Activated CD4-positive, alpha-beta T cell treated with anti-CD3 and anti-CD28 coated beads, Interleukin-2, amount 50 U/mL, for 24 hours (primary cell): ENCODE data around the gene ABHD2.
"Not testable (repeated sequence)": the region's sequence is repeated elsewhere in the genome, so short reads cannot be mapped to it uniquely, and the experiment has no call there.

Experiments
- DNase-seq, 2 donors: peaks; one replicate each; pipeline ENCODE4 v3.0.0-alpha.2; 2020; ENCODE audit warnings: low read depth in 1 of 2, low spot score in 1 of 2

The ABHD2 gene

GRCh38 chr15:89074402-89075012 is 13.7 kb upstream of the ABHD2 start:
- no peak for DNase-seq

DNA sequence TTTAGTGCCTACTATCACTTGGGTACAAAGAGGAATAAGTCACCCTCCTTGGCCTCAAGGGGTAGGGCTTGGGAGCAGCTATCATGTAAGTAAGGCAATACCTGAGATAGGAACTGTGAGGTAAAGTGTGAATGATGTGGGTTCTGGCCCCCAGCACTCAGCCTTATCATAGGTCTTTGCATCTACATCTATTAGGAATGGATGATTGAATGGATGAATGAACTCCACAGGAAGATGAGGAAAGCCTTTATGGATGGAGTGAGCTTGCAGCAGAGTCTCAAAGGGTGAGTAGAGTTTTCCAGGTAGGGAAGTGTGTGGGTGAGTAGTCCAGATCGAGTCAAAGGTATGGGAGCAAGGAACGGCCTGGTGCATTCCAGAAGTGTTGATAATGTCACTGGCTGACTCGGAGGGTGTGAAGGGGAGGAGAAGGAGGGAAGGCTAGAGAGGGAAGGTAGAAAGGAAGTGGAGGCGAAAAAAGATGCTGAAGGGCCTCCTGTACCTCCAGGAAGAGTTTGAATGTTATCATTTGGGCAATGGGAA is 13.1 kb upstream of the ABHD2 start:
- no peak for DNase-seq

GRCh38 chr15:89075846-89076245 is 12.4 kb upstream of the ABHD2 start:
- no peak for DNase-seq

- no peak for DNase-seq
Observed at GRCh38 chr15:89077750-89078149, 10.5 kb upstream of the ABHD2 start.

GRCh38 chr15:89078851-89079810 is 9.1 kb upstream of the ABHD2 start:
- no peak for DNase-seq

DNA sequence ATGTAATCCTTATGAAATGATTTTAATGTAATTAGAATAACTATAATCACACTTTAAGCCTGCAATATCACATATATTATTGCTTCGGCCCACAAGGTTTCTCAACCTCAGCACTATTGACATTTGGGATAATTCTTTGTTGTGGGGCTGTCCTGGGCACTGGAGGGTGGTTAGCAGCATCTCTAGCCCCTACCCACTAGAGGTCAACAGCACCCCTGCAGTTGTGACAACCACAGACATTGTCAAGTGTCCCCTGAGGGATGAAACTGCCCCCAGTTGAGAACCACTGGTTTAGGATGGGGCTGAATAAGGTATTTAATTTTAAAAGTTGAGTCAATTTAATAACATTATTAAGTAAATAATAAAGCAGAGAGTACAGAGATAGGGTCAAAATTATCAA is 6.4 kb upstream of the ABHD2 start:
- DNase-seq = no peak

DNA sequence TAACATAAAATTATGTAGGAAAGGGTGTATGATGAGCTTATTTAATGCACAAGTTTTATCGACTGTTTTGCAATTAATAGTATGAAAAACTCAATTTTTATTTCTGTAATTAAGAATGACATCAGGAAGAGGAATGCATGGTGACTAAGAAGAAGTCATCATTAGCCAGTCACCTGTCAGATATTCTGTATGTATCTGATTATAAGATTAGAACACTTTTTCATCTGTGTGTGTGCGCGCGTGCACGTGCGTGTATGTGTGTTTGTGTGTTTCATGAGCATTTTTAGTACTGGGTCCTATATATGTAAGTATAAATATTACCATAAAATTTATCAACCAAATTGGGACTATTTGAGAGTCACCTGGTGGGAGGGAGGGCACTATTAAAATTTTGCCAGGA is 5.0 kb upstream of the ABHD2 start:
- no peak for DNase-seq

- no peak for DNase-seq
Observed at GRCh38 chr15:89085289-89085926, 2.8 kb upstream of the ABHD2 start.

DNA sequence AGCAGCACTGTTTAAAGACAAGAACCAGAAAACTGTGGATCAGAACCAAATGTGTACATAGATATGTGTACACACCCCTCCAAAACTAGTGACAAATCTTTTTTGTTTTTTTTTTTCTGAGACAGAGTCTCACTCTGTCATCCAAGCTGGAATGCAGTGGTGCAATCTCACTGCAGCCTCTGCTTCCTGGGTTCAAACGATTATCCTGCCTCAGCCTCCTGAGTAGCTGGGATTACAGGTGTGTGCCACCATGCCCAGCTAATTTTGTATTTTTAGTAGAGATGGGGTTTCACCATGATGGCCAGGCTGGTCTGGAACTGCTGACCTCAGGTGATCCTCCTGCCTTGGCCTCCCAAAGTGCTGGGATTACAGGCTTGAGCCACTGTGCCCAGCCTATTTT is 2.3 kb upstream of the ABHD2 start:
- DNase-seq = not testable (repeated sequence)

GRCh38 chr15:89086390-89086789 is 1.9 kb upstream of the ABHD2 start:
- not testable (repeated sequence) for DNase-seq

DNA sequence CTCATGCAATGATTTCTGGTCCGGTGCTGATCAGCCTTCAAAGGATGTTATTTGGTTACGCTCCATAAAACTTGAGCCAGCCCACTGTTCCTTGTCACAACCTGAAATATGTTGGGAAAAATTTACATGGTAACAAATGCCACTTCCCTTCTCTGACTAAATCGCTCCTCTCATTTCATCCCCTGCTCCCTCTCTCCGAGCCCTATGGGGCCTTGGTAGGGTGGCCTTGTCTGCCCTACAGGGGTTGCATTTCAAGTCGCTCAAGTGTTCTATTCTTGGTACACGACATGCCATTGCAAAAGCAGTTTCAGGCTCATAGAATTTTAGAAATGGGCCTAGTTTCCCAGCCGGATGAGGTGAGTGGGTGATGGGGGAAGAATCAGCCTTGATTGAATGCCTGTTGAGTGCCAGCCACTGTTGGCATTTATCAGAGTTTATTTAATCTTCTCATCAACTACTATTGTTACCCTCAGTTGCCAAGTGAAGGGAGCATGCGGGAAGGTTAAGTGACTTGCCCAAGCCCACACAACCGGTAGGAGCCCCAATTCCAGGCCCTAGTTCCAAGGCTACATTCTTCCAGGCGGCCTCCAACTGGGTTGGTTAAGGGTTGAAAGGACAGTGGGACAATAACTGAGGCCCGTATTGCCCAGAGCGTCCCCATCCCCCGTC is 961 bp upstream of the ABHD2 start:
- DNase-seq = no peak

GRCh38 chr15:89088605-89089315 is 504 bp downstream of the ABHD2 start:
- DNase-seq = no peak

DNA sequence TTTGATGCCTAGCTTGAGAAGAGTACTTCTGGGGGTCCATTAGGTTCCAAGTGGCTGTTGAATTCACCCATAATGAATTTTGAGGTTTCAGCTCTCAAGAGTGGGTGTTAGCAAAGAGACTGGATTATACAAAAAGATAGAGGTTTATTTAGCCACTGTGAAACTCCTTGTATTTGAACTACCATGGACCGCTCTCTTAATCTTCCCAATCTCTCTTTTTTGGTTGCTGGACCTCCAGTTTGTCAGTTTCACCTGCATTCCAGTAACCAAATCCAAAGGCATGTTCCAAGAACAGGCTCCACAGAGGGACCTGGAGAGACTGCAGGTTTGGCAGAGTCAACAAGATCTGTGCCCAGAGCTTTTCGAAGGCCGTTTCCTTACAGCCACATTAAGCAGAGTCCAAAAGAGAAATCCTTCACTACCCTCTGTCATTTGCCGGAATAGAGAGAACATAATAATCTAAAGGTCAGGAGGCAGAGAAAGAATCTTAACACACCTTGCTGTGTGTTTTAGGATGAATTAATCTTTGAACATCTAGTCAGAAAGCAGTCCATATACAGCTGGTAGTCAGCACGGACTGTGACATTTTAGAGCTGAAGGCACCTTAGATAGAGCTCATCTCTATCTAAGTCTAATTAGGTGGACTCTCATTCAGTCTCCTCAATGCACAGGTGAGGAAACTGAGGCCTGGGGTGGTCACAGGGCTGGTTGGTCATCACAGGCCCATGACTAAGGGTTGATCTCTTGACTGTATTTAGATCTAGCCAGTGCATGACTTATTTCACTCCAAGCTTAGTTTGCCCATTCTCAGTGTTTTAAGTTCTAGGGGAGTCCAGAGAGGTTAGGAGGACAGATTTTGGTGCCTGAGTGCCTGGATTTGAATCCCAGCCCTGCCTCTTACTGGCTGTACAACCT is 1.3 kb downstream of the ABHD2 start:
- DNase-seq = no peak

GRCh38 chr15:89090791-89091626 is 2.8 kb downstream of the ABHD2 start:
- peak in 1 of 2 donors; percentile 45 for DNase-seq

DNA sequence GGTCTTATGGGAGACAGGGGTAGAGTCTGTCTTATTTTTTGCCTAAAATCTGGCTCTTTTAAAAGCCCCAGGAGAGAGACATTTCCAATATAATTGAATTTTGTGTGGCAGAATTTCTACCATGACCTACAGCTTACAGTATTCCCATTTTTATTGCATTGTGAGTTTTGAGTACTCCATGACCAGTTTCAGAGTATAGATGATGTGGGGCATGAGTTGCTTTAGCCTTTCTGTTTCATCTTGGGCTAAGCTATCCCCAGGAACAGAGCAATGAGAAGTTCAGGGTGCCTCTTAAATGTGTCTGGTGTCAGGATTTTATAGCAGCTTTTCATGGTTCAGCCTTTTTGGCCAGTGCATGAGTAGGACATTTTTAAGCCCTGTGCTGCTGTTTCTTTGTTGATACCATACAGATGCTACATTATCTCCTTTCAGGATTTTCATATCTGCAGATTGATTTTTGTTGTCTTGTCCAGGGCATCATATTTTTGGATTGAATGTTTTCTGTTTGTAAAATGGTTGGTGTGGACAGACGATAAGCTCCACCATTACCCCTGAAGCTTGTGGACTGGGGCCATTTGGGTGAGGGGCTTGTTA is 3.5 kb downstream of the ABHD2 start:
- no peak for DNase-seq

DNA sequence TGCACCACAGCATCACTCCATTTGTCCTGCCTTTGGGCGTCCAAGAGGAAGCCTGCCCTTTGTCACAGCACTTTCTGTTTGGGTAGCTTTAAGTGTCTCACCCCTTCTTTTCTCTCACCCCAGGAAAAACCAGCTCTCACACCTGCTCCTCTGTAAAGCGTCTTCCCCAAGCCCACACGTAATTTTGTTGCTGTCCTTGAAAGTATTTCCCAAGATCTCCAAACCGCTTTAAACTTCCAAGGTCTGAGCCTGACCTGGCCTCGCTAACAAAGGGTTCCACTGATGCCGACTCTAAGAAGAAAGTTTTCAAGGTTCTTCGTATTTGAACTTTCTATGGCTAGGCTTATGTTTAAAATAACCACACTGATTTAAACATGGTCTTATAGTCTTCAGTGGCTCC is 5.3 kb downstream of the ABHD2 start:
- DNase-seq = no peak

DNA sequence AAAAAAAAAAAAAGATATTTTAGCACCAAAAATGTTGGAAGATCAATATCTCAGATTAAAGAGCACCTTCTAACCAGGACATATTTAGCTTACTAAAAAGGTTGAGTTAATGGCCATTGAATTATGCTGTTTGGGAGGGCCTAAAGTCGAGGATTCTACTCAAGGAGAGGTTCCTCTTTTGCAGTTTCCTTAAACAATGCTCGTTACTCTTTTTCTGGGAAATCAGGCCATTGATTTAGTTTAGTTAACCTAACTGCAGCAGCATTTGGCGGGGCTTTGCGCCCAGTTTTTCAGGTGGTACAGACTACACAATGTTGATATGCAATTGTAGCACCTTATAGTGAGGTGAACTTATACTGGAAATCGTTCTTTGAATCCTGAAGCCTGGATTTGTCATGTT is 6.8 kb downstream of the ABHD2 start:
- no peak for DNase-seq

DNA sequence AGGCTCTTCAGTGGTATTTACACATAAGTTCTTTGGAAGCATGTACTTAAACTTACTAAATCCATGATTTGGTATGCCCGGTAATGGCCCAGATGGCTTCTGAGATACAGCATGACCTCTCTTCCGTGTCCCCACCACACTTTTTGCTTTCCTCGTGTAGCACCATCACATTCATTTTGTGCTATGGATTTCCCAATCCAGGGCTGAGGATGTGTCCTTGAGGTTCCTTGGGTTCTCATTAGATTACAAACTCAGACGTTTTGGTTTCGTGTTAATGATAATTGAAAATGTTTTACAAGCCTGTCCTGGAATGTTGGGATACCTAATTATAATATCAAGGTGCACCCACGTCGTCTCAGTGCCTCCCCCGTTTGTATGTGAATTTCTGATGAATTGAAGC is 7.3 kb downstream of the ABHD2 start:
- no peak for DNase-seq
